GM23338 (cell line): ENCODE measurements around the gene DIP2B. TPM values are rescaled to one million over a fixed set of nuclear protein-coding genes. Genes with fewer than 3 reads are reported as not detected.

ENCODE experiments used
- ATAC-seq: fragments of 200-7000 bp; cut with Tn5 transposase; 3 replicates; pipeline ENCODE4 v1.9.1; 2020
- DNase-seq: peaks from one replicate; pipeline ENCODE4 v3.0.0-alpha.2; 2015; ENCODE audit warnings: low spot score
- H2AFZ ChIP-seq: fragments of 200-600 bp; sonication (generic); 2 replicates; pipeline ENCODE4 v1.8.0; 2016; ENCODE audit warnings: antibody characterized with exemption, mild to moderate bottlenecking, moderate library complexity
- H3F3A ChIP-seq: fragments of 200-600 bp; sonication (generic); replicated peaks from 2 replicates; pipeline ENCODE4 v1.8.0; 2017; ENCODE audit warnings: antibody characterized with exemption, mixed run types, low read depth
- H3K27ac ChIP-seq: fragments of 200-600 bp; sonication (generic); 2 replicates; pipeline ENCODE4 v1.6.1; 2016; ENCODE audit warnings: low read depth
- H3K27me3 ChIP-seq: fragments of 200-600 bp; sonication (generic); 2 replicates; pipeline ENCODE4 v1.8.0; 2016; ENCODE audit warnings: mild to moderate bottlenecking, mixed run types, moderate library complexity; ENCODE audit not compliant: insufficient read depth
- H3K36me3 ChIP-seq: fragments of 200-600 bp; sonication (generic); 2 replicates; pipeline ENCODE4 v1.8.0; 2016; ENCODE audit warnings: mild to moderate bottlenecking; ENCODE audit not compliant: insufficient read depth
- H3K4me1 ChIP-seq: fragments of 200-600 bp; sonication (generic); 2 replicates; pipeline ENCODE4 v1.8.0; 2016; ENCODE audit warnings: mild to moderate bottlenecking, moderate library complexity; ENCODE audit not compliant: insufficient read depth
- H3K4me2 ChIP-seq: fragments of 200-600 bp; sonication (generic); 2 replicates; pipeline ENCODE4 v1.7.1; 2017; ENCODE audit warnings: mixed run types
- H3K4me3 ChIP-seq: fragments of 200-600 bp; sonication (generic); 2 replicates; pipeline ENCODE4 v1.6.1; 2016; ENCODE audit warnings: mixed run types
- H3K79me2 ChIP-seq: fragments of 200-600 bp; sonication (generic); replicated peaks from 2 replicates; pipeline ENCODE4 v1.8.0; 2017; ENCODE audit warnings: mild to moderate bottlenecking; ENCODE audit not compliant: insufficient read depth
- H3K9me2 ChIP-seq: fragments of 200-600 bp; sonication (generic); 2 replicates; pipeline ENCODE4 v1.8.0; 2017; ENCODE audit not compliant: insufficient read depth
- H4K20me1 ChIP-seq: fragments of 200-600 bp; sonication (generic); replicated peaks from 2 replicates; pipeline ENCODE4 v1.8.0; 2017; ENCODE audit warnings: mild to moderate bottlenecking; ENCODE audit not compliant: insufficient read depth
- H3K27ac Mint-ChIP-seq: 2 replicates; pipeline ENCODE4 v1.8.0; 2020; ENCODE audit warnings: inconsistent platforms, mild to moderate bottlenecking, moderate library complexity, mixed read lengths
- H3K27me3 Mint-ChIP-seq: 3 replicates; pipeline ENCODE4 v1.8.0; 2022; ENCODE audit warnings: low read depth, mild to moderate bottlenecking, moderate library complexity, mixed read lengths, inconsistent platforms; ENCODE audit not compliant: insufficient read depth, poor library complexity
- H3K36me3 Mint-ChIP-seq: 3 replicates; pipeline ENCODE4 v1.8.0; 2021; ENCODE audit warnings: low read depth, mild to moderate bottlenecking, inconsistent platforms, moderate library complexity, mixed read lengths
- H3K4me1 Mint-ChIP-seq: 3 replicates; pipeline ENCODE4 v1.8.0; 2020; ENCODE audit warnings: mild to moderate bottlenecking, inconsistent platforms, mixed read lengths
- H3K4me3 Mint-ChIP-seq: 3 replicates; pipeline ENCODE4 v1.8.0; 2021; ENCODE audit warnings: moderate library complexity, mild to moderate bottlenecking, inconsistent platforms, mixed read lengths
- H3K9me3 Mint-ChIP-seq: 3 replicates; pipeline ENCODE4 v1.8.0; 2020; ENCODE audit warnings: moderate library complexity, mild to moderate bottlenecking, inconsistent platforms, mixed read lengths
- CREB1 ChIP-seq: fragments of 250-450 bp; sonication (Bioruptor Pico); IDR thresholded peaks from 2 replicates; pipeline ENCODE4 v1.5.0; 2020; ENCODE audit warnings: low read depth, mild to moderate bottlenecking, moderate library complexity
- ETS1 ChIP-seq: IDR thresholded peaks from 2 replicates; pipeline ENCODE4 v1.6.1; 2016; ENCODE audit warnings: antibody characterized with exemption
- EZH2 ChIP-seq: fragments of 200-600 bp; sonication (generic); IDR thresholded peaks from one replicate; pipeline ENCODE4 v1.8.0; 2017; ENCODE audit warnings: antibody characterized with exemption, mild to moderate bottlenecking, low read depth; ENCODE audit not compliant: unreplicated experiment
- EZH2phosphoT487 ChIP-seq: fragments of 200-600 bp; sonication (generic); IDR thresholded peaks from one replicate; pipeline ENCODE4 v1.8.1; 2018; ENCODE audit warnings: antibody characterized with exemption; ENCODE audit not compliant: unreplicated experiment
- JUNB ChIP-seq: IDR thresholded peaks from one replicate; pipeline ENCODE4 v1.6.1; 2016; ENCODE audit warnings: antibody characterized with exemption; ENCODE audit not compliant: unreplicated experiment
- NANOG ChIP-seq: IDR thresholded peaks from 2 replicates; pipeline ENCODE4 v1.6.1; 2016; ENCODE audit warnings: antibody characterized with exemption, borderline replicate concordance
- POLR2AphosphoS5 ChIP-seq: IDR thresholded peaks from 2 replicates; pipeline ENCODE4 v1.6.1; 2016; ENCODE audit warnings: antibody characterized with exemption, low read depth
- STAT1 ChIP-seq: IDR thresholded peaks from one replicate; pipeline ENCODE4 v1.6.1; 2016; ENCODE audit warnings: antibody characterized with exemption; ENCODE audit not compliant: unreplicated experiment
- ZNF114 ChIP-seq: fragments of 250-450 bp; sonication (Bioruptor Pico); IDR thresholded peaks from 2 replicates; pipeline ENCODE4 v1.5.0; 2020; ENCODE audit warnings: mild to moderate bottlenecking, moderate library complexity
- ZNF331 ChIP-seq: fragments of 250-450 bp; sonication (Bioruptor Pico); IDR thresholded peaks from 2 replicates; pipeline ENCODE4 v1.5.0; 2020; ENCODE audit warnings: low read depth, mild to moderate bottlenecking, moderate library complexity
- ZNF462 ChIP-seq: fragments of 250-450 bp; sonication (Bioruptor Pico); IDR thresholded peaks from 2 replicates; pipeline ENCODE4 v1.5.0; 2020; ENCODE audit warnings: mild to moderate bottlenecking, moderate library complexity
- polyA plus RNA-seq: library from polyadenylated mRNA; unstranded; fragments of >200 nt; fragmentation: Nextera tagmentation; extraction: Ambion mirVana; gene quantifications from 2 replicates; pipeline ENCODE4 v1.2.1, GENCODE V29; 2016
- total RNA-seq: library from RNA; depleted of rRNA; stranded (reverse); fragments of >200 nt; shearing (Covaris generic); gene quantifications from 2 replicates; pipeline ENCODE4 v1.2.3, GENCODE V29; 2014
- TF ChIP-seq, protein P1 (sequence below), 2 experiments: fragments of 200-600 bp in 1 of 2; sonication (generic) in 1 of 2; conservative IDR thresholded peaks; 2 replicates each; pipeline versions ENCODE4 v1.5.1 to v1.6.1; 2016 to 2017; ENCODE audit warnings: antibody characterized with exemption in 2 of 2, low read depth in 2 of 2, mild to moderate bottlenecking in 2 of 2, moderate library complexity in 1 of 2
- TF ChIP-seq, protein P2 (sequence below): IDR thresholded peaks from one replicate; pipeline ENCODE4 v1.6.1; 2018; ENCODE audit warnings: antibody characterized with exemption; ENCODE audit not compliant: unreplicated experiment

Gene DIP2B
- total and polyA plus RNA-seq, 2 experiments from 2014 or later = 8.0 to 36.4 TPM

- Histone ChIP-seq H3K79me2 (peaks cover 89% of the 10 kb centered on the region), H3K4me2 (no peak overlapping the region), H3K27me3 (no peaks in the 10 kb centered on the region), H4K20me1 (peaks cover 10% of the 10 kb centered on the region; the same call in 1 of the 2 replicates), H3F3A (no peaks in the 10 kb centered on the region), H3K36me3 (no peaks in the 10 kb centered on the region), H3K4me3 (no peak overlapping the region), H3K4me1 (peaks cover 17% of the 10 kb centered on the region), H3K9me2 (no peaks in the 10 kb centered on the region), H2AFZ (no peak overlapping the region), H3K27ac (peak overlapping the region; percentile 65; the same call in 1 of the 2 replicates)
- Mint-ChIP-seq H3K4me1 (peaks cover 30% of the 10 kb centered on the region), H3K27me3 (peaks cover 6% of the 10 kb centered on the region), H3K9me3 (no peaks in the 10 kb centered on the region), H3K27ac (no peak overlapping the region), H3K4me3 (no peak overlapping the region), H3K36me3 (no peaks in the 10 kb centered on the region)
- TF ChIP-seq STAT1 (no peak), EZH2 (no peak), NANOG (no peak), ZNF462 (CRISPR knock-in tag) (no peak), CREB1 (CRISPR knock-in tag) (no peak), JUNB (no peak), ZNF331 (CRISPR knock-in tag) (no peak), ZNF114 (CRISPR knock-in tag) (no peak), POLR2AphosphoS5 (no peak), ETS1 (no peak), EZH2phosphoT487 (no peak)
- TF ChIP-seq, protein P1, sequence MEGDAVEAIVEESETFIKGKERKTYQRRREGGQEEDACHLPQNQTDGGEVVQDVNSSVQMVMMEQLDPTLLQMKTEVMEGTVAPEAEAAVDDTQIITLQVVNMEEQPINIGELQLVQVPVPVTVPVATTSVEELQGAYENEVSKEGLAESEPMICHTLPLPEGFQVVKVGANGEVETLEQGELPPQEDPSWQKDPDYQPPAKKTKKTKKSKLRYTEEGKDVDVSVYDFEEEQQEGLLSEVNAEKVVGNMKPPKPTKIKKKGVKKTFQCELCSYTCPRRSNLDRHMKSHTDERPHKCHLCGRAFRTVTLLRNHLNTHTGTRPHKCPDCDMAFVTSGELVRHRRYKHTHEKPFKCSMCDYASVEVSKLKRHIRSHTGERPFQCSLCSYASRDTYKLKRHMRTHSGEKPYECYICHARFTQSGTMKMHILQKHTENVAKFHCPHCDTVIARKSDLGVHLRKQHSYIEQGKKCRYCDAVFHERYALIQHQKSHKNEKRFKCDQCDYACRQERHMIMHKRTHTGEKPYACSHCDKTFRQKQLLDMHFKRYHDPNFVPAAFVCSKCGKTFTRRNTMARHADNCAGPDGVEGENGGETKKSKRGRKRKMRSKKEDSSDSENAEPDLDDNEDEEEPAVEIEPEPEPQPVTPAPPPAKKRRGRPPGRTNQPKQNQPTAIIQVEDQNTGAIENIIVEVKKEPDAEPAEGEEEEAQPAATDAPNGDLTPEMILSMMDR (conservative IDR thresholded peaks at IDR 0.05; ENCODE audit: low read depth in 2 of 2) = no peak
- TF ChIP-seq, protein P2, sequence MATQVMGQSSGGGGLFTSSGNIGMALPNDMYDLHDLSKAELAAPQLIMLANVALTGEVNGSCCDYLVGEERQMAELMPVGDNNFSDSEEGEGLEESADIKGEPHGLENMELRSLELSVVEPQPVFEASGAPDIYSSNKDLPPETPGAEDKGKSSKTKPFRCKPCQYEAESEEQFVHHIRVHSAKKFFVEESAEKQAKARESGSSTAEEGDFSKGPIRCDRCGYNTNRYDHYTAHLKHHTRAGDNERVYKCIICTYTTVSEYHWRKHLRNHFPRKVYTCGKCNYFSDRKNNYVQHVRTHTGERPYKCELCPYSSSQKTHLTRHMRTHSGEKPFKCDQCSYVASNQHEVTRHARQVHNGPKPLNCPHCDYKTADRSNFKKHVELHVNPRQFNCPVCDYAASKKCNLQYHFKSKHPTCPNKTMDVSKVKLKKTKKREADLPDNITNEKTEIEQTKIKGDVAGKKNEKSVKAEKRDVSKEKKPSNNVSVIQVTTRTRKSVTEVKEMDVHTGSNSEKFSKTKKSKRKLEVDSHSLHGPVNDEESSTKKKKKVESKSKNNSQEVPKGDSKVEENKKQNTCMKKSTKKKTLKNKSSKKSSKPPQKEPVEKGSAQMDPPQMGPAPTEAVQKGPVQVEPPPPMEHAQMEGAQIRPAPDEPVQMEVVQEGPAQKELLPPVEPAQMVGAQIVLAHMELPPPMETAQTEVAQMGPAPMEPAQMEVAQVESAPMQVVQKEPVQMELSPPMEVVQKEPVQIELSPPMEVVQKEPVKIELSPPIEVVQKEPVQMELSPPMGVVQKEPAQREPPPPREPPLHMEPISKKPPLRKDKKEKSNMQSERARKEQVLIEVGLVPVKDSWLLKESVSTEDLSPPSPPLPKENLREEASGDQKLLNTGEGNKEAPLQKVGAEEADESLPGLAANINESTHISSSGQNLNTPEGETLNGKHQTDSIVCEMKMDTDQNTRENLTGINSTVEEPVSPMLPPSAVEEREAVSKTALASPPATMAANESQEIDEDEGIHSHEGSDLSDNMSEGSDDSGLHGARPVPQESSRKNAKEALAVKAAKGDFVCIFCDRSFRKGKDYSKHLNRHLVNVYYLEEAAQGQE = no peak
- ATAC-seq (no peak), DNase-seq (no peak)
These were observed 4.3 kb downstream of the DIP2B start for GRCh38 chr12:50508970-50509663.
